B cell (primary cell): ENCODE data around the gene SERPINA9. TPM values are rescaled to one million over a fixed set of nuclear protein-coding genes. Genes with fewer than 3 reads are reported as not detected.

Experiments
- ATAC-seq: fragments of 200-7000 bp; cut with Tn5 transposase; one replicate; pipeline ENCODE4 v1.10.0; 2021; ENCODE audit warnings: low read depth, mild to moderate bottlenecking, moderate number of reproducible peaks, moderate library complexity
- CTCF ChIA-PET: fragments of 350-600 bp; sonication (Branson Sonifier 250); formaldehyde crosslinking; loops from one replicate; lab custom pipeline; 2021; ENCODE audit warnings: antibody characterized with exemption, inconsistent platforms; lab: Charles Lee
- POLR2A ChIA-PET: fragments of 350-600 bp; sonication (Branson Sonifier 250); formaldehyde crosslinking; loops from one replicate; lab custom pipeline; 2021; ENCODE audit warnings: antibody characterized with exemption; lab: Charles Lee
- DNase-seq: peaks from one replicate; pipeline ENCODE4 v3.0.0; 2013
- H2AFZ ChIP-seq: 2 replicates; pipeline ENCODE4 v1.6.1; 2012; ENCODE audit warnings: mild to moderate bottlenecking, low read depth, low read length; ENCODE audit not compliant: insufficient read depth, poor library complexity, severe bottlenecking
- H3K27ac ChIP-seq, 2 donors: 1 replicate in 1 of 2; 2 replicates in 1 of 2; pipeline ENCODE4 v1.5.1; 2012 to 2013; ENCODE audit warnings: low read length in 2 of 2, mild to moderate bottlenecking in 2 of 2, moderate library complexity in 1 of 2
- H3K27me3 ChIP-seq, 4 experiments: fragments of 200-600 bp in 1 of 4; sonication (generic) in 1 of 4; replicated peaks in 1 of 4; 1 replicate in 2 of 4; 2 replicates in 2 of 4; pipeline versions ENCODE4 v1.6.1 to v1.7.0; 2013 to 2016; ENCODE audit warnings: low read length in 3 of 4, mild to moderate bottlenecking in 2 of 4, mixed read lengths in 1 of 4, moderate library complexity in 1 of 4; ENCODE audit not compliant: insufficient read depth in 4 of 4, control insufficient read depth in 3 of 4; ENCODE audit errors: control extremely low read depth in 1 of 4
- H3K36me3 ChIP-seq, 2 experiments: replicated peaks in 1 of 2; 1 replicate in 1 of 2; 2 replicates in 1 of 2; pipeline versions ENCODE4 v1.6.1 to v1.7.1; 2013; ENCODE audit warnings: low read length in 1 of 2; ENCODE audit not compliant: insufficient read depth in 2 of 2, control insufficient read depth in 1 of 2; ENCODE audit errors: control extremely low read depth in 1 of 2, extremely low read depth in 1 of 2
- H3K4me1 ChIP-seq, 2 donors: fragments of 200-600 bp in 1 of 2; sonication (generic) in 1 of 2; 1 replicate in 1 of 2; 2 replicates in 1 of 2; pipeline versions ENCODE4 v1.5.1 to v1.6.1; 2013 to 2017; ENCODE audit warnings: low read length in 2 of 2; ENCODE audit not compliant: control insufficient read depth in 2 of 2, insufficient read depth in 2 of 2
- H3K4me2 ChIP-seq: replicated peaks from 2 replicates; pipeline ENCODE3; 2012; ENCODE audit warnings: mild to moderate bottlenecking, low read depth, low read length; ENCODE audit not compliant: poor library complexity, severe bottlenecking
- H3K4me3 ChIP-seq, 5 experiments: fragments of 200-600 bp in 1 of 5; sonication (generic) in 1 of 5; 1 replicate in 3 of 5; 2 replicates in 2 of 5; pipeline versions ENCODE4 v1.5.1 to v1.7.0; 2011 to 2016; ENCODE audit warnings: low read length in 4 of 5, mild to moderate bottlenecking in 4 of 5, low read depth in 2 of 5, control low read depth in 1 of 5, moderate library complexity in 1 of 5; ENCODE audit not compliant: insufficient read depth in 1 of 5; ENCODE audit errors: control extremely low read depth in 1 of 5, extremely low read depth in 1 of 5
- H3K79me2 ChIP-seq: fragments of 200-600 bp; sonication (generic); one replicate; pipeline ENCODE4 v1.6.0; 2016; ENCODE audit warnings: low read length; ENCODE audit not compliant: control insufficient read depth, insufficient read depth
- H3K9ac ChIP-seq: fragments of 200-600 bp; sonication (generic); 2 replicates; pipeline ENCODE4 v1.6.1; 2017; ENCODE audit warnings: mild to moderate bottlenecking, low read length, moderate library complexity
- H3K9me3 ChIP-seq, 3 donors: one replicate each; pipeline versions ENCODE4 v1.6.1 to v1.7.1; 2013; ENCODE audit warnings: low read length in 2 of 3; ENCODE audit not compliant: control insufficient read depth in 2 of 3, insufficient read depth in 1 of 3; ENCODE audit errors: control extremely low read depth in 1 of 3
- H4K20me1 ChIP-seq: 2 replicates; pipeline ENCODE4 v1.6.0; 2012; ENCODE audit warnings: mild to moderate bottlenecking, low read length; ENCODE audit not compliant: insufficient read depth, control insufficient read depth, poor library complexity, severe bottlenecking
- H3K27ac Mint-ChIP-seq: one replicate; pipeline ENCODE4 v1.8.0; 2021; ENCODE audit warnings: mixed read lengths
- H3K27me3 Mint-ChIP-seq: one replicate; pipeline ENCODE4 v1.8.0; 2021; ENCODE audit warnings: mixed read lengths
- H3K4me1 Mint-ChIP-seq: one replicate; pipeline ENCODE4 v1.8.0; 2021; ENCODE audit warnings: mixed read lengths
- H3K4me3 Mint-ChIP-seq: one replicate; pipeline ENCODE4 v1.8.0; 2021; ENCODE audit warnings: mixed read lengths
- H3K9me3 Mint-ChIP-seq: one replicate; pipeline ENCODE4 v1.8.0; 2022; ENCODE audit warnings: mixed read lengths; ENCODE audit not compliant: insufficient read depth
- EZH2 ChIP-seq: IDR thresholded peaks from 2 replicates; pipeline ENCODE4 v1.6.1; 2012; ENCODE audit warnings: borderline replicate concordance, low read depth, mild to moderate bottlenecking, moderate library complexity, low read length; ENCODE audit not compliant: insufficient read depth, poor library complexity, severe bottlenecking
- WGBS: methylation state at CpG from one replicate; pipeline ENCODE4 v1.1.5; 2013; ENCODE audit warnings: missing lambda C conversion rate; ENCODE audit not compliant: insufficient coverage; 5-methylcytosine and 5-hydroxymethylcytosine counted together
- intact Hi-C: fragments of 100-400 bp; cut with micrococcal nuclease; formaldehyde crosslinking; loops from one replicate; pipeline ENCODE4 v1.10.0; 2022
- polyA plus RNA-seq: library from polyadenylated mRNA; depleted of rRNA; stranded (reverse); fragments of >200 nt; gene quantifications from 2 replicates; pipeline ENCODE4 v1.2.3, GENCODE V29; 2012
- total RNA-seq, 2 donors: library from RNA; stranded (reverse); fragments of 120-200 nt in 1 of 2; gene quantifications; 1 replicate in 1 of 2; 2 replicates in 1 of 2; pipeline versions ENCODE4 v1.2.3 to v1.2.4, GENCODE V29; 2013 to 2022
- TF ChIP-seq, protein P1 (sequence below): fragments of 200-600 bp; IDR thresholded peaks from one replicate; pipeline ENCODE4 v1.8.0; 2022; ENCODE audit warnings: antibody characterized with exemption, mild to moderate bottlenecking

SERPINA9 gene
- total and polyA plus RNA-seq, 2 donors (not counting 1 experiment from before 2014, with no cell fraction given) = 0.74 TPM; not detected in 1

DNA sequence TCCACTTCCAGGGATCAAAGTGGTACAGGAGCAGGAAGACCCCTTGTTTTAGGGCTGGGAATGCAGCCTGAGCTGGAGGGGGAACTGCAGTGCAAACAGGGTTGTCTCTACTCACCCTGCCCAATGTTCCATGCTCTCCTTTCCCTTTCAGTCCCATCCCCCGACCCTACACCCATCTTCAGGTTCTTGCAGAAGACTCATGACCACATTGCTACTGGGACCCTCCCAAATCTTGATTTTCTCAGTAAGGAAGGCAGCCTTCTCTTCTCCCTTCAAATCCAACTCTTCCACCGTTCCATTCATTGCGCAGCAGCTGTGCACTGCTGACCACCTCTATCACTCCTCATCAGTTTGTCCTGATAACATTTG is 25.3 kb downstream of the SERPINA9 start:
- ATAC-seq = no peak
- H3K79me2 ChIP-seq = no peaks in the 10 kb centered on the region
- ChIA-PET POLR2A (no interaction called here), CTCF (no interaction called here)
- no peaks in the 10 kb centered on the region for H3K4me1 ChIP-seq
- no peaks in the 10 kb centered on the region for H3K36me3 ChIP-seq
- H4K20me1 ChIP-seq = no peaks in the 10 kb centered on the region
- DNase-seq = no peak
- H3K27me3 ChIP-seq = no peaks in the 10 kb centered on the region
- Mint-ChIP-seq H3K27ac (no peak overlapping the region), H3K27me3 (peaks cover 7% of the 10 kb centered on the region), H3K4me3 (no peak overlapping the region), H3K4me1 (peaks cover 3% of the 10 kb centered on the region), H3K9me3 (no peaks in the 10 kb centered on the region)
- WGBS = 39% methylated on average over 3 of the region's 3 CpGs
- H3K9ac ChIP-seq = no peak overlapping the region
- H3K27ac ChIP-seq = no peak overlapping the region
- H2AFZ ChIP-seq = no peak overlapping the region
- peaks cover 0 to 5% (median 0%) of the 10 kb centered on the region in 3 donors for H3K9me3 ChIP-seq
- no peak overlapping the region for H3K4me2 ChIP-seq
- TF ChIP-seq, protein P1, sequence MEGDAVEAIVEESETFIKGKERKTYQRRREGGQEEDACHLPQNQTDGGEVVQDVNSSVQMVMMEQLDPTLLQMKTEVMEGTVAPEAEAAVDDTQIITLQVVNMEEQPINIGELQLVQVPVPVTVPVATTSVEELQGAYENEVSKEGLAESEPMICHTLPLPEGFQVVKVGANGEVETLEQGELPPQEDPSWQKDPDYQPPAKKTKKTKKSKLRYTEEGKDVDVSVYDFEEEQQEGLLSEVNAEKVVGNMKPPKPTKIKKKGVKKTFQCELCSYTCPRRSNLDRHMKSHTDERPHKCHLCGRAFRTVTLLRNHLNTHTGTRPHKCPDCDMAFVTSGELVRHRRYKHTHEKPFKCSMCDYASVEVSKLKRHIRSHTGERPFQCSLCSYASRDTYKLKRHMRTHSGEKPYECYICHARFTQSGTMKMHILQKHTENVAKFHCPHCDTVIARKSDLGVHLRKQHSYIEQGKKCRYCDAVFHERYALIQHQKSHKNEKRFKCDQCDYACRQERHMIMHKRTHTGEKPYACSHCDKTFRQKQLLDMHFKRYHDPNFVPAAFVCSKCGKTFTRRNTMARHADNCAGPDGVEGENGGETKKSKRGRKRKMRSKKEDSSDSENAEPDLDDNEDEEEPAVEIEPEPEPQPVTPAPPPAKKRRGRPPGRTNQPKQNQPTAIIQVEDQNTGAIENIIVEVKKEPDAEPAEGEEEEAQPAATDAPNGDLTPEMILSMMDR = no peak
- no peak for TF ChIP-seq EZH2
- H3K4me3 ChIP-seq = no peak overlapping the region
- intact Hi-C loops = no loop called here

DNA sequence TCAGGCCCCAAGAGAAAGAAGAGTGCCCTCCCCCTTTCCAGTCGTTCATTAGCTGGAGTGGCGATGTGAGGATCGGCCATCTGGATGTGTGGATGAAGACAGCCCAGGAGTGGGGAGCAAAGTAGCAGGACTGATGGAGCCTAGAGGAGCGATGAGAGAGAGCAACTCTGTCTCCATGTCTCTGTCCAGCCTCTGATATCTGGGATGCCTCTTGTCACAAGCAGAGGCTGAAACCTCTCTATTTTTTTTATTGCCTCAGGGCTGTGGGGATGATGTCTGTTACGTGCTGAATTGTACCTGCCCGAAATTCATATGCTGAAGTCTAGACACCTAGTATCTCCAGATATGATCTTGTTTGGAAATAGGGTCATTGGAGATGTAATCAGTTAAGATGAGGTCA is 26.1 kb downstream of the SERPINA9 start:
- Histone ChIP-seq H2AFZ (no peak overlapping the region), H3K27me3 (no peaks in the 10 kb centered on the region), H3K79me2 (no peaks in the 10 kb centered on the region), H3K36me3 (no peaks in the 10 kb centered on the region), H3K9me3 (peaks cover 0 to 5% (median 0%) of the 10 kb centered on the region in 3 donors), H3K4me2 (no peak overlapping the region), H3K27ac (no peak overlapping the region), H3K4me3 (no peak overlapping the region), H3K4me1 (no peaks in the 10 kb centered on the region), H4K20me1 (no peaks in the 10 kb centered on the region), H3K9ac (no peak overlapping the region)
- Mint-ChIP-seq H3K9me3 (no peaks in the 10 kb centered on the region), H3K27ac (no peak overlapping the region), H3K4me1 (peaks cover 3% of the 10 kb centered on the region), H3K27me3 (peaks cover 7% of the 10 kb centered on the region), H3K4me3 (no peak overlapping the region)
- ATAC-seq (no peak), DNase-seq (no peak)
- ChIA-PET POLR2A (no interaction called here), CTCF (no interaction called here)
- TF ChIP-seq, protein P1 = no peak
- TF ChIP-seq EZH2 = no peak
- 91% methylated on average over 1 of the region's 6 CpGs for WGBS
- intact Hi-C loops = no loop called here
